ENCODE results near the gene NHERF2. TPM values are rescaled to one million over a fixed set of nuclear protein-coding genes. Genes with fewer than 3 reads are reported as not detected.
"Not testable (repeated sequence)": the region's sequence is repeated elsewhere in the genome, so short reads cannot be mapped to it uniquely, and the experiment has no call there.

Gene NHERF2
- total RNA-seq, 1 donor from 2014 or later = 6.3 TPM

GRCh38 chr16:2028146-2028545 lies 1.4 kb downstream of the NHERF2 start:
- no peak for DNase-seq (ENCODE audit: low read depth)

GRCh38 chr16:2028620-2029220 lies 2.0 kb downstream of the NHERF2 start:
- no peak for DNase-seq (ENCODE audit: low read depth)

GRCh38 chr16:2029350-2029749 lies 2.6 kb downstream of the NHERF2 start:
- no peak for DNase-seq (ENCODE audit: low read depth)

- no peak for DNase-seq (ENCODE audit: low read depth)
These were observed 3.3 kb downstream of the NHERF2 start for GRCh38 chr16:2030036-2030435.

- DNase-seq (ENCODE audit: low read depth) = no peak
These were observed 4.4 kb downstream of the NHERF2 start for GRCh38 chr16:2031081-2031577.

GRCh38 chr16:2032285-2033056 lies 5.8 kb downstream of the NHERF2 start:
- DNase-seq (ENCODE audit: low read depth) = no peak

GRCh38 chr16:2033057-2033908 lies 6.6 kb downstream of the NHERF2 start:
- no peak for DNase-seq (ENCODE audit: low read depth)

GRCh38 chr16:2033909-2034695 lies 7.4 kb downstream of the NHERF2 start:
- DNase-seq (ENCODE audit: low read depth) = not testable (repeated sequence)

GRCh38 chr16:2034696-2035430 lies 8.2 kb downstream of the NHERF2 start:
- DNase-seq (ENCODE audit: low read depth) = no peak

GRCh38 chr16:2035431-2036199 lies 8.9 kb downstream of the NHERF2 start:
- DNase-seq (ENCODE audit: low read depth) = no peak

GRCh38 chr16:2036200-2036966 lies 9.7 kb downstream of the NHERF2 start:
- DNase-seq (ENCODE audit: low read depth) = no peak

- DNase-seq (ENCODE audit: low read depth) = no peak
These were observed 10.4 kb downstream of the NHERF2 start for GRCh38 chr16:2037115-2037514.

- DNase-seq (ENCODE audit: low read depth) = no peak
These were observed 11.1 kb downstream of the NHERF2 start for GRCh38 chr16:2037647-2038381.

GRCh38 chr16:2038382-2039231 lies 11.9 kb downstream of the NHERF2 start:
- DNase-seq (ENCODE audit: low read depth) = no peak

- DNase-seq (ENCODE audit: low read depth) = no peak
These were observed 12.8 kb downstream of the NHERF2 start for GRCh38 chr16:2039274-2040031.

- DNase-seq (ENCODE audit: low read depth) = no peak
These were observed 13.5 kb downstream of the NHERF2 start for GRCh38 chr16:2040041-2040786.
